MM.1S (cell line): ENCODE results near the gene TMPRSS11F.

ENCODE experiments used
- DNase-seq: peaks from one replicate; pipeline ENCODE4 v3.0.0-alpha.2; 2015
- H2AFZ ChIP-seq: fragments of 300-600 bp; sonication (generic); 2 replicates; pipeline ENCODE4 v1.6.0; 2016; ENCODE audit warnings: antibody characterized with exemption, low read length
- H3F3A ChIP-seq: fragments of 300-600 bp; sonication (generic); 2 replicates; pipeline ENCODE4 v1.6.1; 2016; ENCODE audit warnings: mild to moderate bottlenecking, antibody characterized with exemption, low read length, moderate library complexity, mixed read lengths; ENCODE audit not compliant: insufficient read depth
- H3K27ac ChIP-seq: fragments of 300-600 bp; sonication (generic); 2 replicates; pipeline ENCODE4 v1.5.1; 2016; ENCODE audit warnings: mild to moderate bottlenecking, low read length
- H3K27me3 ChIP-seq: fragments of 300-600 bp; sonication (generic); replicated peaks from 2 replicates; pipeline ENCODE4 v1.6.0; 2016; ENCODE audit warnings: low read length; ENCODE audit not compliant: insufficient read depth
- H3K36me3 ChIP-seq: fragments of 300-600 bp; sonication (generic); replicated peaks from 2 replicates; pipeline ENCODE4 v1.6.1; 2016; ENCODE audit warnings: mild to moderate bottlenecking, low read length, mixed read lengths; ENCODE audit not compliant: insufficient read depth
- H3K4me1 ChIP-seq: fragments of 300-600 bp; sonication (generic); 2 replicates; pipeline ENCODE4 v1.6.1; 2016; ENCODE audit warnings: low read length, mixed read lengths
- H3K4me2 ChIP-seq: fragments of 300-600 bp; sonication (generic); 2 replicates; pipeline ENCODE4 v1.6.0; 2016; ENCODE audit warnings: low read depth, low read length
- H3K4me3 ChIP-seq: fragments of 300-600 bp; sonication (generic); 2 replicates; pipeline ENCODE4 v1.5.1; 2016; ENCODE audit warnings: low read length, mixed read lengths
- H3K79me2 ChIP-seq: fragments of 300-600 bp; sonication (generic); 2 replicates; pipeline ENCODE4 v1.6.1; 2016; ENCODE audit warnings: mixed run types, low read length, mixed read lengths
- H3K9ac ChIP-seq: fragments of 300-600 bp; sonication (generic); 2 replicates; pipeline ENCODE4 v1.6.1; 2016; ENCODE audit warnings: low read length, mixed read lengths
- H3K9me2 ChIP-seq: fragments of 300-600 bp; sonication (generic); replicated peaks from 2 replicates; pipeline ENCODE4 v1.6.1; 2016; ENCODE audit warnings: mild to moderate bottlenecking, low read length, mixed read lengths; ENCODE audit not compliant: insufficient read depth
- H3K9me3 ChIP-seq: fragments of 300-600 bp; sonication (generic); replicated peaks from 2 replicates; pipeline ENCODE4 v1.6.1; 2016; ENCODE audit warnings: mild to moderate bottlenecking, low read length, mixed read lengths; ENCODE audit not compliant: insufficient read depth
- H4K20me1 ChIP-seq: fragments of 300-600 bp; sonication (generic); 2 replicates; pipeline ENCODE4 v1.6.1; 2016; ENCODE audit warnings: mild to moderate bottlenecking, low read length, moderate library complexity, mixed read lengths; ENCODE audit not compliant: insufficient read depth
- EZH2 ChIP-seq: fragments of 300-600 bp; sonication (generic); optimal IDR thresholded peaks from 2 replicates; pipeline ENCODE3; 2017; ENCODE audit warnings: low read depth, mild to moderate bottlenecking, antibody characterized with exemption, low read length, mixed read lengths
- EZH2phosphoT487 ChIP-seq: fragments of 300-600 bp; sonication (generic); IDR thresholded peaks from 2 replicates; pipeline ENCODE4 v1.6.1; 2018; ENCODE audit warnings: antibody characterized with exemption, low read length
- TF ChIP-seq, protein P1 (sequence below): fragments of 300-600 bp; sonication (generic); IDR thresholded peaks from 2 replicates; pipeline ENCODE4 v1.5.1; 2016; ENCODE audit warnings: antibody characterized with exemption, low read length, mixed read lengths

The TMPRSS11F gene

GRCh38 chr4:68167166-68167565 lies 37.5 kb upstream of the TMPRSS11F start:
- no peaks in the 10 kb centered on the region for H3F3A ChIP-seq
- no peaks in the 10 kb centered on the region for H3K9me3 ChIP-seq
- no peak overlapping the region for H3K27ac ChIP-seq
- no peaks in the 10 kb centered on the region for H3K79me2 ChIP-seq
- no peak overlapping the region for H3K4me2 ChIP-seq
- H3K4me1 ChIP-seq, result no peaks in the 10 kb centered on the region
- no peak overlapping the region for H3K9ac ChIP-seq
- no peak for DNase-seq
- no peaks in the 10 kb centered on the region for H3K27me3 ChIP-seq
- TF ChIP-seq, protein P1, sequence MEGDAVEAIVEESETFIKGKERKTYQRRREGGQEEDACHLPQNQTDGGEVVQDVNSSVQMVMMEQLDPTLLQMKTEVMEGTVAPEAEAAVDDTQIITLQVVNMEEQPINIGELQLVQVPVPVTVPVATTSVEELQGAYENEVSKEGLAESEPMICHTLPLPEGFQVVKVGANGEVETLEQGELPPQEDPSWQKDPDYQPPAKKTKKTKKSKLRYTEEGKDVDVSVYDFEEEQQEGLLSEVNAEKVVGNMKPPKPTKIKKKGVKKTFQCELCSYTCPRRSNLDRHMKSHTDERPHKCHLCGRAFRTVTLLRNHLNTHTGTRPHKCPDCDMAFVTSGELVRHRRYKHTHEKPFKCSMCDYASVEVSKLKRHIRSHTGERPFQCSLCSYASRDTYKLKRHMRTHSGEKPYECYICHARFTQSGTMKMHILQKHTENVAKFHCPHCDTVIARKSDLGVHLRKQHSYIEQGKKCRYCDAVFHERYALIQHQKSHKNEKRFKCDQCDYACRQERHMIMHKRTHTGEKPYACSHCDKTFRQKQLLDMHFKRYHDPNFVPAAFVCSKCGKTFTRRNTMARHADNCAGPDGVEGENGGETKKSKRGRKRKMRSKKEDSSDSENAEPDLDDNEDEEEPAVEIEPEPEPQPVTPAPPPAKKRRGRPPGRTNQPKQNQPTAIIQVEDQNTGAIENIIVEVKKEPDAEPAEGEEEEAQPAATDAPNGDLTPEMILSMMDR, result no peak
- TF ChIP-seq EZH2phosphoT487 (no peak), EZH2 (no peak)
- no peak overlapping the region for H2AFZ ChIP-seq
- no peaks in the 10 kb centered on the region for H3K36me3 ChIP-seq
- H3K9me2 ChIP-seq, result no peaks in the 10 kb centered on the region
- H3K4me3 ChIP-seq, result no peak overlapping the region
- H4K20me1 ChIP-seq, result no peaks in the 10 kb centered on the region

DNA sequence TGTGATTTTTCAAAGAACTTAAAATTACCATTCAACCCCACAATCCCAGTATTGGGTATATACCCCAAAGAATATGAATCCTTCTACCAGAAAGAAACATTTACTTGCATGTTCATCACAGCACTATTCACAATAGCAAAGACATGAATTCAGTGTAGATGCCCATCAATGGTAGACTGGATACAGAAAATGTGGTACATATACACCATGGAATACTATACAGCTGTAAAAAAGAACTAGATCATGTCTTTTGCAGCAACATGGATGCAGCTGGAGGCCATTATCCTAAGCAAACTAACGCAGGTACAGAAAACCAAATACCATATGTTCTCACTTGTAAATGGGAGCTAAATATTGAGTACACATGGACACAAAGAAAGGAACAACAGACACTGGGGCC lies 34.1 kb upstream of the TMPRSS11F start:
- Histone ChIP-seq H3F3A (no peaks in the 10 kb centered on the region), H3K4me1 (no peaks in the 10 kb centered on the region), H3K79me2 (no peaks in the 10 kb centered on the region), H3K4me3 (no peak overlapping the region), H3K9me2 (no peaks in the 10 kb centered on the region), H3K9me3 (no peaks in the 10 kb centered on the region), H3K27me3 (no peaks in the 10 kb centered on the region), H2AFZ (no peak overlapping the region), H3K9ac (no peak overlapping the region), H4K20me1 (no peaks in the 10 kb centered on the region), H3K27ac (no peak overlapping the region), H3K36me3 (no peaks in the 10 kb centered on the region), H3K4me2 (no peak overlapping the region)
- TF ChIP-seq EZH2 (no peak), EZH2phosphoT487 (no peak)
- TF ChIP-seq, protein P1, result no peak
- no peak for DNase-seq

DNA sequence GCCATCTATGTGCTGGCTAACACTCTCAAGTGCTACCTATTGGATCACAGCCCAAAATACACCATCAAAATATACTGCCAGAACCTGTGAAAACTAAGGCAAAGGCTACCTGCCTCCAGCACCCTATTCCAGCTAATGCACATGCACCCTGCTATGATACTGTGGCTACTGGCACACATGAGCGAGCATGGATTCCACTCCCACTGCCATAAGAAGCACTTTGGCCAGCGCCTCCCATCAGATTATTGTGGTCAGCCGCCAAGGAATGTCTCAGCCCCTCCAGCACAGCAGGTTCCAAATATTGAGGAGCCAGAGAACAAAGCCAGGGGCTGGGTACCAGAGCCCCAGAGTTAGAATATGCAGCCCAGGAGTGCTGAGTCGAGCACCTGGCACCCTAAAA lies 32.5 kb upstream of the TMPRSS11F start:
- Histone ChIP-seq H3K4me1 (no peaks in the 10 kb centered on the region), H3K9me3 (no peaks in the 10 kb centered on the region), H4K20me1 (no peaks in the 10 kb centered on the region), H3K36me3 (no peaks in the 10 kb centered on the region), H2AFZ (no peak overlapping the region), H3K9ac (no peak overlapping the region), H3K4me3 (no peak overlapping the region), H3K27ac (no peak overlapping the region), H3K27me3 (no peaks in the 10 kb centered on the region), H3F3A (no peaks in the 10 kb centered on the region), H3K4me2 (no peak overlapping the region), H3K9me2 (no peaks in the 10 kb centered on the region), H3K79me2 (no peaks in the 10 kb centered on the region)
- TF ChIP-seq, protein P1, result no peak
- TF ChIP-seq EZH2, result no peak
- TF ChIP-seq EZH2phosphoT487, result no peak
- no peak for DNase-seq
